IMR-90 (cell line): ENCODE data around the gene GPC5.

Experiments used
- BHLHE40 ChIP-seq: fragments of 150-350 bp; IDR thresholded peaks from 2 replicates; pipeline ENCODE4 v1.6.1; 2016; ENCODE audit warnings: mild to moderate bottlenecking, low read depth, low read length
- CEBPB ChIP-seq: IDR thresholded peaks from 2 replicates; pipeline ENCODE4 v1.6.1; 2012; ENCODE audit warnings: low read depth, low read length, improper control_type of control experiment
- MAFK ChIP-seq: IDR thresholded peaks from 2 replicates; pipeline ENCODE4 v1.6.1; 2012; ENCODE audit warnings: low read depth, low read length, improper control_type of control experiment
- MAZ ChIP-seq: IDR thresholded peaks from 2 replicates; pipeline ENCODE4 v1.6.1; 2012; ENCODE audit warnings: low read depth, mild to moderate bottlenecking, low read length, improper control_type of control experiment, moderate library complexity, borderline replicate concordance
- MXI1 ChIP-seq: IDR thresholded peaks from 2 replicates; pipeline ENCODE4 v1.6.1; 2012; ENCODE audit warnings: low read depth, mild to moderate bottlenecking, low read length, moderate library complexity, borderline replicate concordance
- POLR2A ChIP-seq: IDR thresholded peaks from 2 replicates; pipeline ENCODE4 v1.6.1; 2012; ENCODE audit warnings: mild to moderate bottlenecking, low read depth, low read length
- RAD21 ChIP-seq: IDR thresholded peaks from 2 replicates; pipeline ENCODE4 v1.6.1; 2012; ENCODE audit warnings: low read length, improper control_type of control experiment
- RCOR1 ChIP-seq: IDR thresholded peaks from 2 replicates; pipeline ENCODE4 v1.6.1; 2012; ENCODE audit warnings: mild to moderate bottlenecking, low read length, improper control_type of control experiment; ENCODE audit not compliant: insufficient replicate concordance
- RFX5 ChIP-seq: IDR thresholded peaks from 2 replicates; pipeline ENCODE4 v1.8.0; 2012; ENCODE audit warnings: low read depth, mild to moderate bottlenecking, low read length, moderate library complexity
- TF ChIP-seq, protein P1 (sequence below): conservative IDR thresholded peaks from 2 replicates; pipeline ENCODE4 v1.5.1; 2012; ENCODE audit warnings: mild to moderate bottlenecking, low read depth, low read length, improper control_type of control experiment
- TF ChIP-seq, protein P2 (sequence below): fragments of 150-350 bp; IDR thresholded peaks from 2 replicates; pipeline ENCODE4 v1.6.1; 2017; ENCODE audit warnings: mild to moderate bottlenecking, antibody characterized with exemption, low read length, low read depth

DNA sequence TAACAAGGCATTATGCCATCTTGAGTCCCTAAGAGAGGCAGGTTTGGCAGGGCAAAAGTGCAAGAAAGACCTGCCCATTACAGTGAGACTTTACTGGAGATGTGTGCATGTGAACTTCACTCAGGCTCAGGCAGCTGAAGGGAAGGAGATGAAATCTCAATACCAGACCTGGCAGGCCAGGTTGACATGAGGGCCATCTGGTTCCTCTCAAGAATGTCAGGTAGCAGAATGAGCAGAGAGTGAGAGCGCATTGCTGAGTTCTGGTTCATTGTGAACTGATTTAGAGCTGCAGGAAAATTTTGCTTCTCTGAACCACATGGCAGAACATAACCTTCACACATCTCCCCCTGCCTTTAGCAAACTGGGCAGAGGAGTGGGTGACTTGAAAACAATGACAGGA lies 406.3 kb downstream of the GPC5 start:
- TF ChIP-seq, protein P1, sequence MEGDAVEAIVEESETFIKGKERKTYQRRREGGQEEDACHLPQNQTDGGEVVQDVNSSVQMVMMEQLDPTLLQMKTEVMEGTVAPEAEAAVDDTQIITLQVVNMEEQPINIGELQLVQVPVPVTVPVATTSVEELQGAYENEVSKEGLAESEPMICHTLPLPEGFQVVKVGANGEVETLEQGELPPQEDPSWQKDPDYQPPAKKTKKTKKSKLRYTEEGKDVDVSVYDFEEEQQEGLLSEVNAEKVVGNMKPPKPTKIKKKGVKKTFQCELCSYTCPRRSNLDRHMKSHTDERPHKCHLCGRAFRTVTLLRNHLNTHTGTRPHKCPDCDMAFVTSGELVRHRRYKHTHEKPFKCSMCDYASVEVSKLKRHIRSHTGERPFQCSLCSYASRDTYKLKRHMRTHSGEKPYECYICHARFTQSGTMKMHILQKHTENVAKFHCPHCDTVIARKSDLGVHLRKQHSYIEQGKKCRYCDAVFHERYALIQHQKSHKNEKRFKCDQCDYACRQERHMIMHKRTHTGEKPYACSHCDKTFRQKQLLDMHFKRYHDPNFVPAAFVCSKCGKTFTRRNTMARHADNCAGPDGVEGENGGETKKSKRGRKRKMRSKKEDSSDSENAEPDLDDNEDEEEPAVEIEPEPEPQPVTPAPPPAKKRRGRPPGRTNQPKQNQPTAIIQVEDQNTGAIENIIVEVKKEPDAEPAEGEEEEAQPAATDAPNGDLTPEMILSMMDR: no peak
- TF ChIP-seq RFX5: no peak
- no peak for TF ChIP-seq RAD21
- TF ChIP-seq CEBPB: no peak
- TF ChIP-seq, protein P2, sequence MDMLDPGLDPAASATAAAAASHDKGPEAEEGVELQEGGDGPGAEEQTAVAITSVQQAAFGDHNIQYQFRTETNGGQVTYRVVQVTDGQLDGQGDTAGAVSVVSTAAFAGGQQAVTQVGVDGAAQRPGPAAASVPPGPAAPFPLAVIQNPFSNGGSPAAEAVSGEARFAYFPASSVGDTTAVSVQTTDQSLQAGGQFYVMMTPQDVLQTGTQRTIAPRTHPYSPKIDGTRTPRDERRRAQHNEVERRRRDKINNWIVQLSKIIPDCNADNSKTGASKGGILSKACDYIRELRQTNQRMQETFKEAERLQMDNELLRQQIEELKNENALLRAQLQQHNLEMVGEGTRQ: no peak
- no peak for TF ChIP-seq MAFK
- no peak for TF ChIP-seq BHLHE40
- no peak for TF ChIP-seq MXI1
- no peak for TF ChIP-seq MAZ
- TF ChIP-seq POLR2A: no peak
- TF ChIP-seq RCOR1: no peak
